H1 (cell line): ENCODE data around the gene FNDC10. TPM values are rescaled to one million over a fixed set of nuclear protein-coding genes. Genes with fewer than 3 reads are reported as not detected.

Source experiments
- CTCF ChIA-PET: fragments of 300-600 bp; sonication (Branson Sonifier 250); formaldehyde crosslinking; loops from one replicate; lab custom pipeline; 2021; ENCODE audit not compliant: partially characterized antibody; lab: Charles Lee
- POLR2A ChIA-PET: fragments of 300-600 bp; sonication (Branson Sonifier 250); formaldehyde crosslinking; loops from one replicate; lab custom pipeline; 2021; ENCODE audit warnings: inconsistent platforms; ENCODE audit not compliant: partially characterized antibody; lab: Charles Lee
- DNase-seq, 2 experiments: peaks; one replicate each; pipeline versions ENCODE4 v3.0.0 to v3.0.0-alpha.2; 2010 to 2022; ENCODE audit warnings: low spot score in 2 of 2, low read depth in 1 of 2, mixed read lengths in 1 of 2
- FAIRE-seq: peaks from 2 replicates; lab custom pipeline; 2011; peaks lifted over from hg19 to GRCh38; lab: Jason Lieb, UNC
- H2AFZ ChIP-seq: 2 replicates; pipeline ENCODE4 v1.8.1; 2012; ENCODE audit warnings: low read length, inconsistent platforms
- H2AK5ac ChIP-seq: 2 replicates; pipeline ENCODE4 v1.6.1; 2013; ENCODE audit warnings: low read depth, low read length
- H2BK120ac ChIP-seq: replicated peaks from 2 replicates; pipeline ENCODE3; 2013; ENCODE audit warnings: low read depth, low read length, inconsistent platforms
- H2BK12ac ChIP-seq: 2 replicates; pipeline ENCODE4 v1.6.1; 2013; ENCODE audit warnings: low read depth, low read length
- H2BK15ac ChIP-seq: 2 replicates; pipeline ENCODE4 v1.6.1; 2013; ENCODE audit warnings: low read length
- H2BK20ac ChIP-seq: 2 replicates; pipeline ENCODE4 v1.6.1; 2013; ENCODE audit warnings: low read length
- H2BK5ac ChIP-seq: 2 replicates; pipeline ENCODE4 v1.6.1; 2013; ENCODE audit warnings: low read depth, low read length
- H3K14ac ChIP-seq: 2 replicates; pipeline ENCODE4 v1.6.1; 2013; ENCODE audit warnings: inconsistent platforms; ENCODE audit not compliant: insufficient read length
- H3K18ac ChIP-seq: 2 replicates; pipeline ENCODE4 v1.6.1; 2013; ENCODE audit warnings: low read length; ENCODE audit errors: extremely low read depth
- H3K23ac ChIP-seq: 2 replicates; pipeline ENCODE4 v1.6.1; 2013; ENCODE audit warnings: inconsistent platforms; ENCODE audit not compliant: insufficient read length
- H3K23me2 ChIP-seq: 2 replicates; pipeline ENCODE4 v1.6.1; 2013; ENCODE audit warnings: low read depth, low read length
- H3K27ac ChIP-seq: 2 replicates; pipeline ENCODE4 v1.6.1; 2011; ENCODE audit warnings: low read depth, low read length, inconsistent platforms
- H3K27me3 ChIP-seq, 4 experiments: replicated peaks in 1 of 4; 1 replicate in 1 of 4; 2 replicates in 3 of 4; pipeline versions ENCODE4 v1.6.1 to v1.8.1; 2011 to 2013; ENCODE audit warnings: low read length in 3 of 4, mild to moderate bottlenecking in 3 of 4, inconsistent platforms in 2 of 4, mixed read lengths in 2 of 4, moderate library complexity in 1 of 4; ENCODE audit not compliant: control insufficient read depth in 3 of 4, insufficient read depth in 3 of 4; ENCODE audit errors: extremely low read depth in 1 of 4
- H3K36me3 ChIP-seq, 4 experiments: 2 replicates each; pipeline versions ENCODE4 v1.6.1 to v1.8.1; 2011 to 2013; ENCODE audit warnings: mild to moderate bottlenecking in 4 of 4, low read length in 3 of 4, moderate library complexity in 2 of 4, control low read depth in 1 of 4, inconsistent platforms in 1 of 4; ENCODE audit not compliant: insufficient read depth in 4 of 4, control insufficient read depth in 2 of 4
- H3K4ac ChIP-seq: replicated peaks from 2 replicates; pipeline ENCODE3; 2013; ENCODE audit warnings: low read length, low read depth, mixed read lengths, inconsistent platforms; ENCODE audit not compliant: insufficient read length
- H3K4me1 ChIP-seq, 4 experiments: replicated peaks in 1 of 4; 1 replicate in 1 of 4; 2 replicates in 3 of 4; pipeline versions ENCODE4 v1.6.1 to v1.8.1; 2011 to 2013; ENCODE audit warnings: low read length in 3 of 4, inconsistent platforms in 2 of 4, mixed read lengths in 1 of 4; ENCODE audit not compliant: insufficient read depth in 4 of 4, control insufficient read depth in 3 of 4
- H3K4me2 ChIP-seq, 2 experiments: 2 replicates each; pipeline versions ENCODE4 v1.6.1 to v1.8.1; 2011 to 2013; ENCODE audit warnings: low read depth in 2 of 2, low read length in 2 of 2, control low read depth in 1 of 2, inconsistent platforms in 1 of 2, mild to moderate bottlenecking in 1 of 2; ENCODE audit not compliant: insufficient read depth in 1 of 2
- H3K4me3 ChIP-seq, 4 experiments: fragments of 200-600, 300-600 bp in 1 of 4; sonication (generic), shearing (Covaris generic), sonication (Bioruptor Twin) in 1 of 4; 2 replicates each; pipeline versions ENCODE4 v1.5.1 to v1.8.1; 2011 to 2016; ENCODE audit warnings: low read length in 4 of 4, low read depth in 3 of 4, control low read depth in 2 of 4, inconsistent platforms in 2 of 4, mild to moderate bottlenecking in 2 of 4, mixed read lengths in 1 of 4, moderate library complexity in 1 of 4; ENCODE audit not compliant: insufficient read depth in 2 of 4; ENCODE audit errors: extremely low read depth in 1 of 4
- H3K56ac ChIP-seq: replicated peaks from 2 replicates; pipeline ENCODE3; 2013; ENCODE audit warnings: low read depth, mild to moderate bottlenecking, mixed read lengths, low read length, inconsistent platforms; ENCODE audit not compliant: insufficient read length
- H3K79me1 ChIP-seq: 2 replicates; pipeline ENCODE4 v1.6.1; 2013; ENCODE audit warnings: low read depth, low read length, control low read depth
- H3K79me2 ChIP-seq, 2 experiments: 2 replicates each; pipeline versions ENCODE4 v1.6.1 to v1.8.1; 2012 to 2013; ENCODE audit warnings: low read length in 2 of 2, mild to moderate bottlenecking in 2 of 2, inconsistent platforms in 1 of 2; ENCODE audit not compliant: insufficient read depth in 2 of 2, control insufficient read depth in 1 of 2
- H3K9ac ChIP-seq, 4 experiments: replicated peaks in 1 of 4; 1 replicate in 1 of 4; 2 replicates in 3 of 4; pipeline versions ENCODE4 v1.6.1 to v1.8.1; 2011 to 2013; ENCODE audit warnings: low read depth in 3 of 4, low read length in 3 of 4, control low read depth in 2 of 4, mild to moderate bottlenecking in 2 of 4, moderate library complexity in 2 of 4, inconsistent platforms in 1 of 4; ENCODE audit errors: extremely low read depth in 1 of 4
- H3K9me3 ChIP-seq, 2 experiments: 2 replicates each; pipeline versions ENCODE4 v1.6.1 to v1.8.1; 2012 to 2013; ENCODE audit warnings: mild to moderate bottlenecking in 2 of 2, moderate library complexity in 2 of 2, control low read depth in 1 of 2, inconsistent platforms in 1 of 2, low read depth in 1 of 2, low read length in 1 of 2, mixed read lengths in 1 of 2; ENCODE audit not compliant: insufficient read depth in 2 of 2
- H4K20me1 ChIP-seq, 2 experiments: replicated peaks in 1 of 2; 2 replicates each; pipeline versions ENCODE3 to v1.8.1; 2011 to 2013; ENCODE audit warnings: inconsistent platforms in 2 of 2, low read length in 2 of 2, mild to moderate bottlenecking in 1 of 2; ENCODE audit not compliant: insufficient read depth in 2 of 2, control insufficient read depth in 1 of 2
- H4K5ac ChIP-seq: 2 replicates; pipeline ENCODE4 v1.6.1; 2013; ENCODE audit warnings: low read length, low read depth, mixed read lengths, inconsistent platforms; ENCODE audit not compliant: insufficient read length
- H4K8ac ChIP-seq: 2 replicates; pipeline ENCODE4 v1.8.0; 2013; ENCODE audit warnings: mild to moderate bottlenecking, moderate library complexity, low read length, inconsistent platforms; ENCODE audit not compliant: insufficient read depth; ENCODE audit errors: extremely low read depth
- H4K91ac ChIP-seq: replicated peaks from 2 replicates; pipeline ENCODE3; 2013; ENCODE audit warnings: low read length, mixed read lengths, inconsistent platforms; ENCODE audit not compliant: insufficient read length
- BCL11A ChIP-seq, 2 experiments: IDR thresholded peaks; one replicate each; pipeline ENCODE4 v1.6.1; 2011; ENCODE audit warnings: low read depth in 2 of 2, low read length in 2 of 2, mild to moderate bottlenecking in 2 of 2
- EP300 ChIP-seq, 2 experiments: IDR thresholded peaks; 1 replicate in 1 of 2; 2 replicates in 1 of 2; pipeline ENCODE4 v1.6.1; 2011 to 2012; ENCODE audit warnings: low read depth in 2 of 2, low read length in 2 of 2, mild to moderate bottlenecking in 2 of 2, borderline replicate concordance in 1 of 2, inconsistent platforms in 1 of 2, moderate library complexity in 1 of 2
- FOSL1 ChIP-seq: IDR thresholded peaks from 2 replicates; pipeline ENCODE4 v1.6.1; 2011; ENCODE audit warnings: mild to moderate bottlenecking, low read depth, low read length, moderate library complexity; ENCODE audit not compliant: insufficient read depth
- NANOG ChIP-seq: IDR thresholded peaks from 2 replicates; pipeline ENCODE4 v1.6.1; 2011; ENCODE audit warnings: low read length, low read depth, mild to moderate bottlenecking, inconsistent platforms; ENCODE audit not compliant: insufficient read depth, poor library complexity, severe bottlenecking
- SIX5 ChIP-seq: IDR thresholded peaks from 2 replicates; pipeline ENCODE4 v1.6.1; 2011; ENCODE audit warnings: mild to moderate bottlenecking, low read depth, low read length
- TAF7 ChIP-seq: optimal IDR thresholded peaks from 2 replicates; pipeline ENCODE3; 2011; ENCODE audit warnings: low read depth, mild to moderate bottlenecking, inconsistent platforms, low read length, moderate library complexity, borderline replicate concordance
- WGBS, 2 experiments: shearing (Covaris generic) in 1 of 2; methylation state at CpG; one replicate each; pipeline versions ENCODE4 v1.1.6 to v1.1.7; 2013 to 2015; ENCODE audit warnings: low lambda C conversion rate in 2 of 2, mixed read lengths in 2 of 2, inconsistent platforms in 1 of 2, low coverage in 1 of 2, missing lambda C conversion rate in 1 of 2; ENCODE audit not compliant: insufficient replicate concordance in 2 of 2, insufficient coverage in 1 of 2, insufficient read length in 1 of 2; ENCODE audit errors: extremely low coverage in 1 of 2, missing lambda C conversion rate in 1 of 2; 5-methylcytosine and 5-hydroxymethylcytosine counted together
- polyA plus RNA-seq, 7 experiments: library from polyadenylated mRNA; depleted of rRNA in 3 of 7; stranded (reverse) in 5 of 7; unstranded in 2 of 7; fragments of >200 nt in 5 of 7; fragments of 200-250 nt in 2 of 7; gene quantifications; 1 replicate in 5 of 7; 2 replicates in 1 of 7; 4 replicates in 1 of 7; pipeline versions ENCODE4 v1.2.1 to v1.2.3, GENCODE V29; 2011 to 2013; ENCODE audit warnings: missing spikeins in 2 of 7, mixed read lengths in 2 of 7
- total RNA-seq: library from RNA; stranded (reverse); fragmentation: NEBNext Ultra II Directional; extraction: Animal tissue kit (Norgen Biotek cat#: 25700); gene quantifications from 2 replicates; pipeline ENCODE4 v1.2.1, GENCODE V29; 2021
- TF ChIP-seq, protein P1 (sequence below): IDR thresholded peaks from 2 replicates; pipeline ENCODE4 v1.6.1; 2012; ENCODE audit warnings: inconsistent platforms

FNDC10 gene
- total and polyA plus RNA-seq, 2 of the 8 experiments (the other 6 are each of a cell fraction or from before 2014, with no cell fraction given), result 19.0 to 21.8 TPM

DNA sequence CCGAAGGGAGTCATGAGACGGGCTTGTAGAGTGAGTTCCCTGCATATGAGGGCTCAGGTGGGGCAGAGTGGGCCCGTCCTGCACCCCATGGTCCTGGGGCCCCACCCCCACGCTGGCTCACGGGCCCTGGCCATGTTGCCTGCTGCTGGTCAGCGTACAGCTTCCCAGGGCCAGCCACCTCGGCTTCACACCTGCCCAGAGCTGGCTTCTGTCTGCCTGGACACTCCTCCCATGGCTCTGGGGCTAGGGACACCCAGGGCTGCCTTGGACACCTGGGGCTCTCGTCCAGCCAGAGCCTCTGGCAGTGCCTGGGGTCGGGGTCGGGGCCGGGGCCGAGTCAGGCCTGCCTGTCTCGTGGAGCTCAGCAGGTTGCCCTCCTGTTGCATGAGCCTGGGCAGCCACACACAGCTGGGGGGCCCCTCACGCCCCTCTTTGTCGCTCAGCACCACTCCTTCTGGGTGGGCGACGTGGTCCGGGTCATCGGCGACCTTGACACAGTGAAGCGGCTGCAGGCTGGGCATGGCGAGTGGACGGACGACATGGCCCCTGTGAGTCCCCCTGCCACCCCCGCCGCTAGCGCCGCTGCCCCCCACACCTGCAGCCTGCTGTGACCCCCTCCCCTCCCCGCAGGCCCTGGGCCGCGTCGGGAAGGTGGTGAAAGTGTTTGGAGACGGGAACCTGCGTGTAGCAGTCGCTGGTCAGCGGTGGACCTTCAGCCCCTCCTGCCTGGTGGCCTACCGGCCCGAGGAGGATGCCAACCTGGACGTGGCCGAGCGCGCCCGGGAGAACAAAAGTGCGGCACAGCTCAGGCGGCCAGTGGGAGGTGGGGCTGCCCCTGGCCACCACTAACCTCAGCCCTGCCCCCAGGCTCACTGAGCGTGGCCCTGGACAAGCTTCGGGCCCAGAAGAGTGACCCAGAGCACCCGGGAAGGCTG is 26.5 kb upstream of the FNDC10 start:
- Histone ChIP-seq H3K4me2 (no peak overlapping the region), H3K27ac (no peak overlapping the region), H3K18ac (no peak overlapping the region), H2BK20ac (no peak overlapping the region), H3K27me3 (peaks cover 2 to 14% (median 8%) of the 10 kb centered on the region in 4 experiments; a peak in 5 of 7 replicates), H3K23me2 (peaks cover 6% of the 10 kb centered on the region; the same call in 1 of the 2 replicates), H4K5ac (no peak overlapping the region), H3K79me2 (no peaks in the 10 kb centered on the region), H4K20me1 (peaks cover 0 to 13% of the 10 kb centered on the region in 2 experiments), H2BK120ac (no peak overlapping the region), H4K8ac (no peak overlapping the region; the same call in 1 of the 2 replicates), H4K91ac (no peak overlapping the region), H2BK5ac (no peak overlapping the region), H2AFZ (no peak overlapping the region), H2AK5ac (no peak overlapping the region), H3K9me3 (no peaks in the 10 kb centered on the region), H2BK12ac (no peak overlapping the region), H3K56ac (no peak overlapping the region), H3K9ac (no peak overlapping the region), H3K4me3 (no peak overlapping the region), H3K14ac (no peak overlapping the region), H3K4ac (no peak overlapping the region), H3K4me1 (peaks cover 0 to 6% (median 2%) of the 10 kb centered on the region in 4 experiments; a peak in 4 of 7 replicates), H3K36me3 (no peaks in the 10 kb centered on the region), H3K23ac (no peak overlapping the region), H2BK15ac (no peak overlapping the region), H3K79me1 (no peaks in the 10 kb centered on the region)
- ChIA-PET POLR2A (interaction anchor here (1.2 to 1.8 kb wide), 2 partner anchors 8 to 11 kb away, joined by 3 to 8 read pairs; partner anchors contain the start of gene MIB2), CTCF (no interaction called here)
- FAIRE-seq (no peak), DNase-seq (peak in 1 of 2 experiments; percentile 46)
- TF ChIP-seq EP300 (IDR thresholded peaks at IDR 0.05; ENCODE audit: borderline replicate concordance in 1 of 2, low read depth in 2 of 2, low read length in 2 of 2) (no peak), BCL11A (IDR thresholded peaks at IDR 0.05; ENCODE audit: low read depth in 2 of 2, low read length in 2 of 2) (no peak), NANOG (no peak), FOSL1 (no peak), SIX5 (no peak), TAF7 (no peak)
- TF ChIP-seq, protein P1, sequence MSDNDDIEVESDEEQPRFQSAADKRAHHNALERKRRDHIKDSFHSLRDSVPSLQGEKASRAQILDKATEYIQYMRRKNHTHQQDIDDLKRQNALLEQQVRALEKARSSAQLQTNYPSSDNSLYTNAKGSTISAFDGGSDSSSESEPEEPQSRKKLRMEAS, result no peak
- 92% methylated on average over 17 of the region's 48 CpGs; no CpG with 5 or more reads in 1 of the 2 experiments for WGBS, 2 experiments
